Fibroblast of the aortic adventitia (primary cell): ENCODE data around the gene ZSCAN5C. TPM values are rescaled to one million over a fixed set of nuclear protein-coding genes. Genes with fewer than 3 reads are reported as not detected.

ENCODE experiments used
- DNase-seq: peaks from one replicate; pipeline ENCODE4 v3.0.0-alpha.2; 2010; ENCODE audit warnings: low read depth
- H3K4me3 ChIP-seq: 2 replicates; pipeline ENCODE4 v1.5.1; 2011; ENCODE audit warnings: low read depth, mild to moderate bottlenecking, control low read depth, low read length, moderate library complexity
- total RNA-seq: library from RNA; depleted of rRNA; stranded (reverse); fragments of >200 nt; gene quantifications from 2 replicates; pipeline ENCODE4 v1.2.3, GENCODE V29; 2012; ENCODE audit warnings: low replicate concordance
- TF ChIP-seq, protein P1 (sequence below): IDR thresholded peaks from 2 replicates; pipeline ENCODE4 v1.5.1; 2011; ENCODE audit warnings: mild to moderate bottlenecking, low read length, control low read depth, inconsistent platforms; ENCODE audit not compliant: insufficient read depth

The ZSCAN5C gene
- total RNA-seq, 1 donor: not detected

DNA sequence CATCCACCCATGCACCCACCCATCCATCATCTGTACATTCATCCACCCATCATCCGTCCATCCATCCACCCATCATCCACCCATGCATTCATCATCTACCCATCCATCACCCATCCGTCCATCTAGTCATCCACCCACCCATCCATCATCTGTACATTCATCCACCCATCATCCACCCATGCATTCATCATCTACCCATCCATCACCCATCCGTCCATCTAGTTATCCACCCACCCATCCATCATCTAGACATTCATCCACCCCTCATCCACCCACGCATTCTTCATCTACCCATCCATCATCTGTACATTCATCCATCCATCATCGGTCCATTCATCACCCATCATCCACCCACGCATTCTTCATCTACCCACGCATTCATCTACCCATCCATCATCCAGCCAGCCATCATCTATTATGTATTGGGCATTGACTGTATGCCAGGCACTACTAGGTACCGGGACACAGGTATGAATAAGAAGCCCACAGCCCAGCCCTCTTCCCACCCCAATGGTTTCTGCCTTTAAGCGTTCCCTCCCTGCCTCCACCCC, 43.0 kb upstream of the ZSCAN5C start:
- TF ChIP-seq, protein P1, sequence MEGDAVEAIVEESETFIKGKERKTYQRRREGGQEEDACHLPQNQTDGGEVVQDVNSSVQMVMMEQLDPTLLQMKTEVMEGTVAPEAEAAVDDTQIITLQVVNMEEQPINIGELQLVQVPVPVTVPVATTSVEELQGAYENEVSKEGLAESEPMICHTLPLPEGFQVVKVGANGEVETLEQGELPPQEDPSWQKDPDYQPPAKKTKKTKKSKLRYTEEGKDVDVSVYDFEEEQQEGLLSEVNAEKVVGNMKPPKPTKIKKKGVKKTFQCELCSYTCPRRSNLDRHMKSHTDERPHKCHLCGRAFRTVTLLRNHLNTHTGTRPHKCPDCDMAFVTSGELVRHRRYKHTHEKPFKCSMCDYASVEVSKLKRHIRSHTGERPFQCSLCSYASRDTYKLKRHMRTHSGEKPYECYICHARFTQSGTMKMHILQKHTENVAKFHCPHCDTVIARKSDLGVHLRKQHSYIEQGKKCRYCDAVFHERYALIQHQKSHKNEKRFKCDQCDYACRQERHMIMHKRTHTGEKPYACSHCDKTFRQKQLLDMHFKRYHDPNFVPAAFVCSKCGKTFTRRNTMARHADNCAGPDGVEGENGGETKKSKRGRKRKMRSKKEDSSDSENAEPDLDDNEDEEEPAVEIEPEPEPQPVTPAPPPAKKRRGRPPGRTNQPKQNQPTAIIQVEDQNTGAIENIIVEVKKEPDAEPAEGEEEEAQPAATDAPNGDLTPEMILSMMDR: no peak
- H3K4me3 ChIP-seq: no peak overlapping the region
- no peak for DNase-seq

DNA sequence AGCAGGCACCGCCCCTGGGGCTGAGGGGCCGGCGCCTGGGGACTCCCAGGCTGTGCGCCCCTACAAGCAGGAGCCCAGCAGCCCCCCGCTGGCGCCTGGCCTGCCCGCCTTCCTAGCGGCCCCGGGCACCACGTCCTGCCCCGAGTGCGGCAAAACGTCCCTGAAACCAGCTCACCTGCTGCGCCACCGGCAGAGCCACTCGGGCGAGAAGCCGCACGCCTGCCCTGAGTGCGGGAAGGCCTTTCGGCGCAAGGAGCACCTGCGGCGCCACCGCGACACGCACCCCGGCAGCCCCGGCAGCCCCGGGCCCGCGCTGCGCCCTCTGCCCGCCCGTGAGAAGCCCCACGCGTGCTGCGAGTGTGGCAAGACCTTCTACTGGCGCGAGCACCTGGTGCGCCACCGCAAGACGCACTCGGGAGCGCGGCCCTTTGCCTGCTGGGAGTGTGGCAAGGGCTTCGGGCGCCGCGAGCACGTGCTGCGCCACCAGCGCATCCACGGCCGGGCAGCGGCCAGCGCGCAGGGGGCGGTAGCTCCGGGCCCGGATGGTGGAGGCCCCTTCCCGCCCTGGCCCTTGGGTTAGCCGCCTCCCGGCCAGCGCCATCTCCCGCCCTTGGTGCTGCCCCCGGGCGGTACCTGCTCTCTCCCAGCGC, 42.3 kb upstream of the ZSCAN5C start:
- no peak overlapping the region for H3K4me3 ChIP-seq
- TF ChIP-seq, protein P1: no peak

DNA sequence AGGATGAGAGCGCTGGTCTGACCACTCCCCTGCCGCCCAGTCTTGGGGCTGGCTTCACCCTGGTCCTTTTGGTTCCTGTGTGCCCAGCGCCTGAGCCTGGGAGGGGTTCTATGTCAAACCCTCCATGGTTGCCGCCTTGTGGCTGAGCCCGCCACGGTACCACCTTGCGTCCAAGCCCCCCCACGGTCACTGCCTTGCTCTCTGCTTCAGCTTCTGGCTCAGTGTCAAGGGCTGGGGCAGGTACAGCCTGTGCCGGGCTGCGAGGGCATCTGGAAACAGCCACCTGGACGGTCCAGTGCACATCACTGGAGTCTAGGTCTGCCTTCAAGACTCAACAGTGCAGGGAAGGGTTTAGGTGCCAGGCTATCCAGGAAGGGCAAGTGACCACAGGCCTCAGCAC, 40.5 kb upstream of the ZSCAN5C start:
- H3K4me3 ChIP-seq: no peak overlapping the region
- TF ChIP-seq, protein P1: no peak
- DNase-seq: no peak

More for the DNA sequence above, 42.3 kb upstream of the ZSCAN5C start:
- no peak for DNase-seq

DNA sequence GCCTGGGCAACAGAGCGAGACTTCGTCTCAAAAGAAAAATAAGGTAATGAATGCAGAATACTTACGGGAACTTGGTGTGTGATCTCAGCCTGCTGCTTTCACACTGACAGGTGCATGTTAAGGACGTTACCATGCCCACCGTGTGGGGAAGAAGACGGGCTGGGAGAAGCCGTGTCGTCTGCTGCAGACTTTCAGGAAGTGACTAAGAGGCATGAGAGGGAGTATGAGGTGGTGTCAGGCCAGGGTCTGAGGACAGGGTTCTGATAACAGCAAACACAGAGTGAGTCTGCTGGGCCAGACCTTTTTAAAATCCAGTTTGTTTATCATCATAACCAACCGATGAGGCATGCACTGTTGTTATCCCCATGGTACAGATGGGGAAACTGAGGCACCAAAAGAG, 39.8 kb upstream of the ZSCAN5C start:
- no peak for DNase-seq
- H3K4me3 ChIP-seq: no peak overlapping the region
- TF ChIP-seq, protein P1: no peak

DNA sequence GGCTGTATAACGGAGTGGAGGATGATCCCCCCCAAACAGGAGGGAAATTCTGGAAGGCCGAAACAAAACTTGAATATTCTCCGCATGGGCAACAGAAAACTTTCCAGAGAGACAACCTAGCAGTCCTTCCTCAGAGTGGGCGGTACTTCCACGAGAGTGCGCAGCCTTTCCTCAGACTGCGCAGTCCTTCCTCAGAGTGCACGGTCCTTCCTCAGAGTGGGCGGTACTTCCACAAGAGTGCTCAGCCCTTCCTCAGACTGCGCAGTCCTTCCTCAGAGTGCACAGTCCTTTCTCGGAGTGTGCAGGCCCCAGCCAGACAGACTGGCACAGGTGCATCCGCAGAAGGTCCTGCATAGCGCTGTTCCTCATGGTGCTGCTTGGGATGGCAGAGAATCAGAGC, 39.0 kb upstream of the ZSCAN5C start:
- H3K4me3 ChIP-seq: no peak overlapping the region
- TF ChIP-seq, protein P1: no peak
- no peak for DNase-seq

DNA sequence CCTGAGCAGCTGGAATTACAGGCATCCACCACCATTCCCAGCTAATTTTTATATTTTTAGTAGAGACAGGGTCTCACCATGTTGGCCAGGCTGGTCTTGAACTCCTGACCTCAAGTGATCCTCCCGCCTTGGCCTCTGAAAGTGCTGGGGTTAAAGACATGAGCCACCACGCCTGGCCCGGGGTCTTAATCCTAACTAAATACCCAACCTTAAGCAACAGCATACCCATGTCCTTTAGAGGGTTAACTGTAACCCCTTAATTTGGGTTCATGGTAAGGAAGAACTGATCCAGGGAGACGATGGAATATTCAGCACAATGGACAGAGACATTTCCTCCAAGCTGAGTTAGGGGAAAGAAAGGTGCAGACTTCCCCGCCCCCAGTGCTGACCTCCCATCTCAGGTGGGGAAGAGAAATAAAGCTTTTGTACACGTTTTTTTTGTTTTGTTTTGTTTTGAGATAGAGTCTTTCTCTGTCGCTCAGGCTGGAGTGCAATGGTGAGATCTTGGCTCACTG, 35.0 kb upstream of the ZSCAN5C start:
- no peak overlapping the region for H3K4me3 ChIP-seq
- TF ChIP-seq, protein P1: no peak
- DNase-seq: peak; percentile 8

DNA sequence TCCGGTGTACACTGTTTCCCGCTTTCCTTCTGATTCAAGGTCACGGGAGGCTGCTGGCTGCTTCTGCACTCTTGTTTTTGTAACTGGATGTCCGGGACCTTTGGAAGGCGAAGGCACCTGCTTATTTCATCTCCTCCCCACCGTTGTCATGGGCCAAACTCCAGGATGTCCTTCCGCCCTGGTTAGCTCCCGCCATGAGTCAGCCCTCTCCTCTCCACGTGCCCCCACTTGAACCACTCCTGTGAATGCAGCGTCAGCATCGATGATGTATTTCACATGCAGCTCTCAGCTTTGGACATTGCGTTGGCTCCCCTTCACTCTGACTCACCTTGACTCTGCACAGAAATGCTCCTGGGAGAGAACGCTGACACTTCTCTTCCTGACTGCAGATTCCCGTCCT, 31.8 kb upstream of the ZSCAN5C start:
- TF ChIP-seq, protein P1: no peak
- DNase-seq: no peak
- H3K4me3 ChIP-seq: no peak overlapping the region
